ENCODE results near the gene ABCB8.

Gene ABCB8

GRCh38 chr7:151059367-151060112, 31.3 kb downstream of the ABCB8 start, which contains the start of gene SLC4A2:
Gene SLC4A2 (plus strand): TSS chr7:151059589. CDS start chr7:151061988, 2,399 bp downstream.
- DNase-seq: peak; percentile 76 to 79

- DNase-seq: no peak
Measured at GRCh38 chr7:151060113-151060415, 31.8 kb downstream of the ABCB8 start.

GRCh38 chr7:151060416-151061212, 32.4 kb downstream of the ABCB8 start:
- DNase-seq: peak in 1 of 2 donors; percentile 30

- DNase-seq: no peak
Measured at GRCh38 chr7:151061213-151062110, 33.2 kb downstream of the ABCB8 start.

GRCh38 chr7:151062111-151062398, 33.8 kb downstream of the ABCB8 start:
- DNase-seq: no peak

GRCh38 chr7:151062399-151063211, 34.4 kb downstream of the ABCB8 start:
- DNase-seq: no peak

GRCh38 chr7:151063212-151063561, 34.9 kb downstream of the ABCB8 start:
- DNase-seq: no peak

GRCh38 chr7:151064454-151064853, 36.2 kb downstream of the ABCB8 start:
- DNase-seq: no peak

- no peak for DNase-seq
Measured at GRCh38 chr7:151064993-151065392, 36.7 kb downstream of the ABCB8 start.

GRCh38 chr7:151065516-151065915, 37.3 kb downstream of the ABCB8 start:
- DNase-seq: no peak

- DNase-seq: no peak
Measured at GRCh38 chr7:151066273-151066974, 38.2 kb downstream of the ABCB8 start.

- DNase-seq: no peak
Measured at GRCh38 chr7:151068069-151068773, 40.0 kb downstream of the ABCB8 start.

GRCh38 chr7:151069841-151070573, 41.8 kb downstream of the ABCB8 start:
- no peak for DNase-seq

GRCh38 chr7:151070574-151070960, 42.3 kb downstream of the ABCB8 start:
- DNase-seq: no peak

GRCh38 chr7:151071032-151071866, 43.0 kb downstream of the ABCB8 start:
- DNase-seq: no peak

GRCh38 chr7:151073990-151074389, 45.7 kb downstream of the ABCB8 start:
- DNase-seq: no peak

- no peak for DNase-seq
Measured at GRCh38 chr7:151074817-151075661, 46.8 kb downstream of the ABCB8 start.

- DNase-seq: no peak
Measured at GRCh38 chr7:151075662-151075971, 47.4 kb downstream of the ABCB8 start.

- no peak for DNase-seq
Measured at GRCh38 chr7:151075978-151076426, 47.8 kb downstream of the ABCB8 start.

Measured in stimulated activated CD4-positive, alpha-beta T cell treated with anti-CD3 and anti-CD28 coated beads, Interleukin-2, amount 100 ng/mL, for 24 hours (primary cell).